ENCODE data around the gene CTIF. TPM values are rescaled to one million over a fixed set of nuclear protein-coding genes. Genes with fewer than 3 reads are reported as not detected.

CTIF gene
- total RNA-seq, 1 experiment from 2014 or later = 26.5 TPM

GRCh38 chr18:48885924-48886400 is 347.1 kb downstream of the CTIF start:
- in situ Hi-C loops (cut with HindIII; ENCODE audit: low pct_unique_long_range_greater_than_20kb, low sequenced_read_pairs) = no loop called here

GRCh38 chr18:48886520-48887293 is 347.9 kb downstream of the CTIF start:
- ATAC-seq = no peak

More at GRCh38 chr18:48885924-48886400, 347.1 kb downstream of the CTIF start:
- Histone ChIP-seq H3K9me3 (ENCODE audit: control insufficient read depth, insufficient read depth, low read depth, low read length) (no peaks in the 10 kb centered on the region), H3K36me3 (ENCODE audit: control insufficient read depth, insufficient read depth, low read length) (no peaks in the 10 kb centered on the region), H3K4me1 (ENCODE audit: control insufficient read depth, insufficient read depth, low read length) (no peaks in the 10 kb centered on the region), H3K27me3 (ENCODE audit: control insufficient read depth, insufficient read depth, low read length) (no peaks in the 10 kb centered on the region), H3K27ac (ENCODE audit: low read length) (no peak overlapping the region), H3K4me3 (ENCODE audit: low read depth in 2 of 2, low read length in 2 of 2) (no peak overlapping the region)
- no peak for DNase-seq (ENCODE audit: low read depth, low spot score)
- ATAC-seq = no peak
- ChIA-PET POLR2A (interaction anchor here (0.6 kb wide), 1 partner anchor 39 kb away, joined by 6 read pairs; no protein-coding TSS in a partner anchor), CTCF (no interaction called here)
- BruUV-seq (replicated peaks) = no TSS peak
- intact Hi-C loops (cut with micrococcal nuclease; ENCODE audit: unreplicated experiment) = no loop called here
- no peak for TF ChIP-seq TCF7L2 (IDR thresholded peaks at IDR 0.05; ENCODE audit: low read depth, low read length)
- TF ChIP-seq POLR2AphosphoS5 (IDR thresholded peaks at IDR 0.05; ENCODE audit: low read depth, low read length) = no peak
- TF ChIP-seq REST (IDR thresholded peaks at IDR 0.05; ENCODE audit: insufficient read depth in 1 of 2, low read depth in 2 of 2, low read length in 1 of 2) = no peak
- TF ChIP-seq SIN3A (IDR thresholded peaks at IDR 0.05; ENCODE audit: borderline replicate concordance, insufficient read depth, low read depth, low read length) = no peak

More at GRCh38 chr18:48886520-48887293, 347.9 kb downstream of the CTIF start:
- POLR2A ChIA-PET = interaction anchor here (0.5 to 0.6 kb wide), 2 partner anchors 20 to 38 kb away, joined by 3 to 6 read pairs; no protein-coding TSS in a partner anchor
- DNase-seq (ENCODE audit: low read depth, low spot score) = no peak
- intact Hi-C loops (cut with micrococcal nuclease; ENCODE audit: unreplicated experiment) (no loop called here), in situ Hi-C loops (cut with HindIII; ENCODE audit: low pct_unique_long_range_greater_than_20kb, low sequenced_read_pairs) (no loop called here)
- no TSS peak for BruUV-seq (replicated peaks)
- no peak overlapping the region for H3K4me3 ChIP-seq (ENCODE audit: low read depth in 2 of 2, low read length in 2 of 2)
- no peak overlapping the region for H3K27ac ChIP-seq (ENCODE audit: low read length)
- no peaks in the 10 kb centered on the region for H3K27me3 ChIP-seq (ENCODE audit: control insufficient read depth, insufficient read depth, low read length)
- no peaks in the 10 kb centered on the region for H3K36me3 ChIP-seq (ENCODE audit: control insufficient read depth, insufficient read depth, low read length)
- TF ChIP-seq REST (IDR thresholded peaks at IDR 0.05; ENCODE audit: insufficient read depth in 1 of 2, low read depth in 2 of 2, low read length in 1 of 2) (no peak), TCF7L2 (IDR thresholded peaks at IDR 0.05; ENCODE audit: low read depth, low read length) (no peak)
- H3K9me3 ChIP-seq (ENCODE audit: control insufficient read depth, insufficient read depth, low read depth, low read length) = no peaks in the 10 kb centered on the region
- no peaks in the 10 kb centered on the region for H3K4me1 ChIP-seq (ENCODE audit: control insufficient read depth, insufficient read depth, low read length)
- CTCF ChIA-PET = no interaction called here
